ENCODE measurements around the gene INSYN2A.

Gene INSYN2A

GRCh38 chr10:127157089-127157488 is 39.3 kb downstream of the INSYN2A start:
- H3K4me3 ChIP-seq, result no peak overlapping the region
- no peaks in the 10 kb centered on the region for H3K9me3 ChIP-seq (ENCODE audit: low read depth, low read length)
- no peak for TF ChIP-seq POLR2AphosphoS5 (IDR thresholded peaks at IDR 0.05; ENCODE audit: borderline replicate concordance, low read depth, low read length)
- TF ChIP-seq EZH2 (IDR thresholded peaks at IDR 0.05), result no peak
- no peak for TF ChIP-seq FOXP2 (optimal IDR thresholded peaks at IDR 0.05; ENCODE audit: control extremely low read depth, extremely low read length, insufficient read depth)
- H3K27ac ChIP-seq, result no peak overlapping the region
- DNase-seq (ENCODE audit: low read depth, low spot score), result no peak
- no peak overlapping the region for H3K9ac ChIP-seq (ENCODE audit: insufficient read length)
- H3K36me3 ChIP-seq (ENCODE audit: insufficient read depth, low read length), result no peaks in the 10 kb centered on the region

- Histone ChIP-seq H3K9ac (ENCODE audit: insufficient read length) (no peak overlapping the region), H3K4me3 (no peak overlapping the region), H3K27ac (no peak overlapping the region), H3K9me3 (ENCODE audit: low read depth, low read length) (no peaks in the 10 kb centered on the region), H3K36me3 (ENCODE audit: insufficient read depth, low read length) (no peaks in the 10 kb centered on the region)
- no peak for DNase-seq (ENCODE audit: low read depth, low spot score)
- TF ChIP-seq EZH2 (IDR thresholded peaks at IDR 0.05) (no peak), POLR2AphosphoS5 (IDR thresholded peaks at IDR 0.05; ENCODE audit: borderline replicate concordance, low read depth, low read length) (no peak), FOXP2 (optimal IDR thresholded peaks at IDR 0.05; ENCODE audit: control extremely low read depth, extremely low read length, insufficient read depth) (no peak)
Measured at GRCh38 chr10:127154831-127155620, 41.4 kb downstream of the INSYN2A start.

DNA sequence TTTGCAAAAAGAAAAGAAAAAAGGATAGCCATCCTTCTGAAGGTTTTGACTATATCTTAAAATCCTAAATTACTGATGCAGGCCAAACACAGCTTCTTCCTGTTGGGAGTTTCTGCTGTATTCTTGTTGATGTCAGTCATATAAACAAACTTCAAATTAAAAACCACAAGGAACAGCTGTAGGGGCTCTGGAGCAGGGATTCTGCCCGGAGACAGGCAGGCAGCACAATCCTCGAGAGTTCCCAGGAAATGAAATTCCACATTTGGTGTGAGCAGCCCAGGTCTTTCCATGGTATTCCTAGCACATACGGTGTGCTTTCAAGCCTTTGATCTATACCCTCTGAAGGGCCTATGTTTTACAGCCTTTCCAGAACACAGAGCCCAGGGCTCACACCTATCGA is 43.2 kb downstream of the INSYN2A start:
- Histone ChIP-seq H3K9ac (ENCODE audit: insufficient read length) (no peak overlapping the region), H3K4me3 (no peak overlapping the region), H3K36me3 (ENCODE audit: insufficient read depth, low read length) (no peaks in the 10 kb centered on the region), H3K27ac (no peak overlapping the region), H3K9me3 (ENCODE audit: low read depth, low read length) (no peaks in the 10 kb centered on the region)
- DNase-seq (ENCODE audit: low read depth, low spot score), result no peak
- TF ChIP-seq FOXP2 (optimal IDR thresholded peaks at IDR 0.05; ENCODE audit: control extremely low read depth, extremely low read length, insufficient read depth) (no peak), POLR2AphosphoS5 (IDR thresholded peaks at IDR 0.05; ENCODE audit: borderline replicate concordance, low read depth, low read length) (no peak), EZH2 (IDR thresholded peaks at IDR 0.05) (no peak)

DNA sequence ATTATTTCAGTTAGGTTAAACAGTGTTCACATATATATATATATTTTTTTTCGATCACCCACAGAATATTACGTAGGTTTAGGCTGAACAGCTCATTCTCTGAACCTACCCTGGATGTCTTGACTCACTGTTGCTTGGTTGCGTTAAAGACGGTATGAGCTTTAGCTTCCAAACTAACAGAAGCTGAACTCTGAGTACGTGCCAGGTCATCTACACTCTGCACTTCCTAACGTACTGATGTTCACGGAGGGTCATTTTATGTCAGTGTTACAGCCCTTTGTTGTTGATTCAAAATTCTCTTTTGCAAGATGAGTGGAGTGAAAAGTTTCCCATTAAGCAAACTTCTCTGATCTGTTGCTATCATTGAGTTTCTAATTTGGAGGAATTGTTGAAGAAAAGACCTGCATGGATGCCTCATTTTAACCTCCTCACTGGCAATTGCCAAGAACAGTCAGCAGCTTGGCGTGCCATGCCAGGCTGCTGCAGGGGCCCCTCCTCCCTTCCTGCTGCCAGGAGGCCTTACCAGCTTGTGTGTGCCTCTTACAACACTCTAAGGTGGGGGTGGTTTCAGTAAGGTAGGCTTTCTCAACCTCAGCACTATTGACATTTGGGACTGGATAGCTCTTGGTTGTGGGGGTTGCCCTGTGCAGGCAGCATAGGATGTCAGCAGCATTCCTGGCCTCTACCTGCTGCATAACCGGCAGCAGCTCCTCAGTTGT is 44.3 kb downstream of the INSYN2A start:
- Histone ChIP-seq H3K9me3 (ENCODE audit: low read depth, low read length) (no peaks in the 10 kb centered on the region), H3K9ac (ENCODE audit: insufficient read length) (no peak overlapping the region), H3K27ac (no peak overlapping the region), H3K4me3 (no peak overlapping the region), H3K36me3 (ENCODE audit: insufficient read depth, low read length) (no peaks in the 10 kb centered on the region)
- no peak for DNase-seq (ENCODE audit: low read depth, low spot score)
- TF ChIP-seq POLR2AphosphoS5 (IDR thresholded peaks at IDR 0.05; ENCODE audit: borderline replicate concordance, low read depth, low read length) (no peak), FOXP2 (optimal IDR thresholded peaks at IDR 0.05; ENCODE audit: control extremely low read depth, extremely low read length, insufficient read depth) (no peak), EZH2 (IDR thresholded peaks at IDR 0.05) (no peak)

- Histone ChIP-seq H3K4me3 (no peak overlapping the region), H3K36me3 (ENCODE audit: insufficient read depth, low read length) (no peaks in the 10 kb centered on the region)
- no peak for DNase-seq (ENCODE audit: low read depth, low spot score)
Measured at GRCh38 chr10:127151541-127151940, 44.9 kb downstream of the INSYN2A start.

DNA sequence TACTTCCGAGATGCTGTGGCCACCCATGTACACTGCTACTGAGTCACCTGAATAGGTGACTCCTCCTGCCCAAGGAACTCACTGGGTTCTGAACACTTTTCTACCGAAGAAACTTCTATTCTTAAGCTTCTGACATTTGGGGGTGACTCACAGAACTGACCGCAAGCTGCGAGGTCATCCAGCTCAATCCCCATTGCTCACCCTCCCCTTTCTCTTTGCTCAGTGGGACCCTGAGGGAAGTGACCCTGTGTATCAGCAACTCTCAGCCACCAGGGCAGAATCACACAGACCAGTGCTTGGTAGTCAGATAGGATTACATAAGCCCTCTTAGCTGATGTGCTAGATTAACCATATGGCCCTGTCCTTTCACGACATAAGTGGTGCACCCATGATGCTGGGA is 46.3 kb downstream of the INSYN2A start:
- DNase-seq (ENCODE audit: low read depth, low spot score), result no peak
- Histone ChIP-seq H3K36me3 (ENCODE audit: insufficient read depth, low read length) (no peaks in the 10 kb centered on the region), H3K9me3 (ENCODE audit: low read depth, low read length) (no peaks in the 10 kb centered on the region), H3K9ac (ENCODE audit: insufficient read length) (no peak overlapping the region), H3K4me3 (no peak overlapping the region), H3K27ac (no peak overlapping the region)
- no peak for TF ChIP-seq EZH2 (IDR thresholded peaks at IDR 0.05)
- TF ChIP-seq FOXP2 (optimal IDR thresholded peaks at IDR 0.05; ENCODE audit: control extremely low read depth, extremely low read length, insufficient read depth), result no peak
- TF ChIP-seq POLR2AphosphoS5 (IDR thresholded peaks at IDR 0.05; ENCODE audit: borderline replicate concordance, low read depth, low read length), result no peak

More at GRCh38 chr10:127151541-127151940, 44.9 kb downstream of the INSYN2A start:
- H3K27ac ChIP-seq, result no peak overlapping the region
- TF ChIP-seq FOXP2 (optimal IDR thresholded peaks at IDR 0.05; ENCODE audit: control extremely low read depth, extremely low read length, insufficient read depth), result no peak
- TF ChIP-seq POLR2AphosphoS5 (IDR thresholded peaks at IDR 0.05; ENCODE audit: borderline replicate concordance, low read depth, low read length), result no peak
- no peak for TF ChIP-seq EZH2 (IDR thresholded peaks at IDR 0.05)
- H3K9me3 ChIP-seq (ENCODE audit: low read depth, low read length), result no peaks in the 10 kb centered on the region
- no peak overlapping the region for H3K9ac ChIP-seq (ENCODE audit: insufficient read length)

- DNase-seq (ENCODE audit: low read depth, low spot score), result no peak
- no peak overlapping the region for H3K9ac ChIP-seq (ENCODE audit: insufficient read length)
Measured at GRCh38 chr10:127149501-127150081, 46.8 kb downstream of the INSYN2A start.

GRCh38 chr10:127148933-127149220 is 47.5 kb downstream of the INSYN2A start:
- TF ChIP-seq EZH2 (IDR thresholded peaks at IDR 0.05), result no peak
- no peak for TF ChIP-seq POLR2AphosphoS5 (IDR thresholded peaks at IDR 0.05; ENCODE audit: borderline replicate concordance, low read depth, low read length)
- TF ChIP-seq FOXP2 (optimal IDR thresholded peaks at IDR 0.05; ENCODE audit: control extremely low read depth, extremely low read length, insufficient read depth), result no peak
- DNase-seq (ENCODE audit: low read depth, low spot score), result no peak
- Histone ChIP-seq H3K9ac (ENCODE audit: insufficient read length) (no peak overlapping the region), H3K36me3 (ENCODE audit: insufficient read depth, low read length) (no peaks in the 10 kb centered on the region), H3K9me3 (ENCODE audit: low read depth, low read length) (no peaks in the 10 kb centered on the region), H3K27ac (no peak overlapping the region), H3K4me3 (no peak overlapping the region)

More at GRCh38 chr10:127149501-127150081, 46.8 kb downstream of the INSYN2A start:
- Histone ChIP-seq H3K27ac (no peak overlapping the region), H3K4me3 (no peak overlapping the region), H3K36me3 (ENCODE audit: insufficient read depth, low read length) (no peaks in the 10 kb centered on the region), H3K9me3 (ENCODE audit: low read depth, low read length) (no peaks in the 10 kb centered on the region)
- TF ChIP-seq POLR2AphosphoS5 (IDR thresholded peaks at IDR 0.05; ENCODE audit: borderline replicate concordance, low read depth, low read length), result no peak
- no peak for TF ChIP-seq EZH2 (IDR thresholded peaks at IDR 0.05)
- no peak for TF ChIP-seq FOXP2 (optimal IDR thresholded peaks at IDR 0.05; ENCODE audit: control extremely low read depth, extremely low read length, insufficient read depth)

Data from SK-N-MC (cell line).